CD4-positive, alpha-beta T cell treated with Interleukin-4 for 1 hour (primary cell): Measurements from ENCODE around the gene GPS1.

Experiments
- DNase-seq, 2 donors: peaks; one replicate each; pipeline ENCODE4 v3.0.0-alpha.2; 2020 to 2022

GPS1 gene

GRCh38 chr17:82106688-82107305 lies 55.1 kb downstream of the GPS1 start:
- DNase-seq = no peak
